GM12878 (cell line): ENCODE measurements around the gene IGSF23. TPM values are rescaled to one million over a fixed set of nuclear protein-coding genes. Genes with fewer than 3 reads are reported as not detected.

Experiments used
- ATAC-seq: fragments of 200-7000 bp; cut with Tn5 transposase; 3 replicates; pipeline ENCODE4 v1.9.1; 2020; ENCODE audit warnings: mild to moderate bottlenecking, moderate library complexity
- BruUV-seq: library from RNA; stranded (reverse); fragments of 400-500 nt; replicated peaks from 2 replicates; lab custom pipeline; 2021; lab: Mats Ljungman, UMichigan
- CTCF ChIA-PET: fragments of 300-600 bp; sonication (Branson Sonifier 250); formaldehyde crosslinking; extraction: SDS; loops from one replicate; lab custom pipeline; 2021; ENCODE audit warnings: inconsistent platforms; lab: Yijun Ruan, JAX
- POLR2A ChIA-PET: fragments of 350-600 bp; formaldehyde crosslinking; extraction: SDS; loops from one replicate; lab custom pipeline; 2021; ENCODE audit warnings: inconsistent platforms; lab: Charles Lee
- RAD21 ChIA-PET: fragments of 300-600 bp; sonication (Branson Sonifier 250); formaldehyde crosslinking; loops from one replicate; lab custom pipeline; 2023; ENCODE audit warnings: antibody characterized with exemption; ENCODE audit not compliant: unreplicated experiment; lab: Charles Lee
- SMC1A ChIA-PET: fragments of 300-600 bp; sonication (Branson Sonifier 250); formaldehyde crosslinking; loops from one replicate; lab custom pipeline; 2023; ENCODE audit not compliant: unreplicated experiment, uncharacterized antibody; lab: Charles Lee
- DNase-seq: peaks from one replicate; pipeline ENCODE4 v3.0.0-alpha.2; 2011; ENCODE audit warnings: low read depth, low spot score
- FAIRE-seq: peaks from 3 replicates; lab custom pipeline; 2011; peaks lifted over from hg19 to GRCh38; lab: Jason Lieb, UNC
- H2AFZ ChIP-seq: 2 replicates; pipeline ENCODE4 v1.6.0; 2011; ENCODE audit warnings: low read depth, low read length, control low read depth; ENCODE audit not compliant: control insufficient read depth
- H3K27ac ChIP-seq: 2 replicates; pipeline ENCODE4 v1.5.1; 2011; ENCODE audit warnings: control low read depth; ENCODE audit not compliant: control insufficient read depth, insufficient read depth
- H3K27me3 ChIP-seq, 2 experiments: replicated peaks in 1 of 2; 2 replicates each; pipeline versions ENCODE4 v1.6.0 to v1.6.1; 2011; ENCODE audit warnings: low read length in 1 of 2; ENCODE audit not compliant: control insufficient read depth in 2 of 2, insufficient read depth in 2 of 2
- H3K36me3 ChIP-seq, 2 experiments: 2 replicates each; pipeline ENCODE4 v1.5.1; 2011; ENCODE audit warnings: low read length in 1 of 2; ENCODE audit not compliant: control insufficient read depth in 2 of 2, insufficient read depth in 2 of 2
- H3K4me1 ChIP-seq: 2 replicates; pipeline ENCODE4 v1.6.1; 2011; ENCODE audit warnings: mild to moderate bottlenecking, low read length, moderate library complexity, mixed read lengths; ENCODE audit not compliant: control insufficient read depth, insufficient read depth
- H3K4me2 ChIP-seq: 2 replicates; pipeline ENCODE4 v1.6.0; 2011; ENCODE audit warnings: control low read depth; ENCODE audit not compliant: control insufficient read depth, insufficient read depth
- H3K4me3 ChIP-seq: fragments of 200-600 bp; sonication (generic); 2 replicates; pipeline ENCODE4 v1.5.1; 2016
- H3K79me2 ChIP-seq: 2 replicates; pipeline ENCODE4 v1.6.0; 2011; ENCODE audit warnings: low read length; ENCODE audit not compliant: control insufficient read depth, insufficient read depth
- H3K9ac ChIP-seq: 2 replicates; pipeline ENCODE4 v1.8.0; 2011; ENCODE audit warnings: low read length, control low read depth, mixed read lengths; ENCODE audit not compliant: control insufficient read depth, insufficient read depth
- H3K9me3 ChIP-seq: replicated peaks from 3 replicates; pipeline ENCODE4 v1.5.1; 2011; ENCODE audit warnings: mild to moderate bottlenecking, low read length; ENCODE audit not compliant: control insufficient read depth, insufficient read depth
- H4K20me1 ChIP-seq: 2 replicates; pipeline ENCODE4 v1.6.0; 2011; ENCODE audit not compliant: control insufficient read depth, insufficient read depth
- CEBPB ChIP-seq, 2 experiments: fragments of 150-350 bp in 1 of 2; IDR thresholded peaks; 2 replicates each; pipeline ENCODE4 v1.6.1; 2012 to 2014; ENCODE audit warnings: low read depth in 2 of 2, low read length in 2 of 2, borderline replicate concordance in 1 of 2, inconsistent platforms in 1 of 2
- CHD4 ChIP-seq: fragments of 200-600 bp; sonication (generic); IDR thresholded peaks from 2 replicates; pipeline ENCODE4 v1.6.1; 2016; ENCODE audit warnings: mild to moderate bottlenecking
- IKZF1 ChIP-seq: fragments of 450-650 bp; conservative IDR thresholded peaks from 2 replicates; pipeline ENCODE4 v1.6.1; 2017; ENCODE audit warnings: antibody characterized with exemption, mild to moderate bottlenecking
- IRF4 ChIP-seq: IDR thresholded peaks from 2 replicates; pipeline ENCODE4 v1.6.1; 2011; ENCODE audit warnings: low read depth, low read length
- NR2F1 ChIP-seq: fragments of 450-650 bp; conservative IDR thresholded peaks from 2 replicates; pipeline ENCODE4 v1.6.1; 2017; ENCODE audit warnings: mild to moderate bottlenecking
- POU2F2 ChIP-seq: IDR thresholded peaks from 3 replicates; pipeline ENCODE4 v1.6.1; 2011; ENCODE audit warnings: low read depth, mild to moderate bottlenecking, low read length, borderline replicate concordance
- STAT1 ChIP-seq: fragments of 450-650 bp; conservative IDR thresholded peaks from 2 replicates; pipeline ENCODE4 v1.6.1; 2014; ENCODE audit warnings: antibody characterized with exemption, mild to moderate bottlenecking
- ZNF384 ChIP-seq: IDR thresholded peaks from 2 replicates; pipeline ENCODE4 v1.6.1; 2012; ENCODE audit warnings: low read depth, mild to moderate bottlenecking, low read length, improper control_type of control experiment, borderline replicate concordance
- WGBS: methylation state at CpG from one replicate; pipeline ENCODE4 v1.1.6; 2016; ENCODE audit warnings: low lambda C conversion rate; ENCODE audit not compliant: insufficient replicate concordance, insufficient coverage; ENCODE audit errors: missing lambda C conversion rate; 5-methylcytosine and 5-hydroxymethylcytosine counted together
- in situ Hi-C: fragments of 300-500 bp; cut with MboI; formaldehyde crosslinking; loops from 9 replicates; pipeline ENCODE4 v1.14.3; 2018; ENCODE audit warnings: mixed read lengths
- intact Hi-C: fragments of 100-400 bp; cut with micrococcal nuclease; formaldehyde crosslinking; loops from one replicate; pipeline ENCODE4 v1.14.2; 2022; ENCODE audit not compliant: unreplicated experiment
- polyA plus RNA-seq, 11 experiments: library from polyadenylated mRNA; depleted of rRNA in 4 of 11; unstranded in 6 of 11; stranded (reverse) in 5 of 11; fragments of >200 nt; fragmentation: Nextera tagmentation in 4 of 11; fragmentation: Illumina TruSeq in 1 of 11; extraction: Ambion mirVana in 4 of 11; extraction: Trizol in 1 of 11; gene quantifications; 1 replicate in 1 of 11; 2 replicates in 10 of 11; pipeline versions ENCODE4 v1.2.1 to v1.2.3, GENCODE V29; 2011 to 2016; ENCODE audit warnings: inconsistent platforms in 2 of 11, missing spikeins in 2 of 11, low read depth in 1 of 11
- total RNA-seq, 4 experiments: library from RNA; depleted of rRNA in 3 of 4; stranded (reverse); fragments of >200 nt in 3 of 4; fragmentation: Illumina TruSeq in 1 of 4; extraction: Trizol in 1 of 4; gene quantifications; 2 replicates each; pipeline versions ENCODE4 v1.2.1 to v1.2.3, GENCODE V29; 2013 to 2021
- TF ChIP-seq, protein P1 (sequence below): IDR thresholded peaks from 2 replicates; pipeline ENCODE4 v1.6.1; 2012; ENCODE audit warnings: improper control_type of control experiment, low read depth, low read length; ENCODE audit not compliant: insufficient replicate concordance

IGSF23 gene
- total and polyA plus RNA-seq, 10 of the 15 experiments (the other 5 are each of a cell fraction or from before 2014, with no cell fraction given), result not detected

DNA sequence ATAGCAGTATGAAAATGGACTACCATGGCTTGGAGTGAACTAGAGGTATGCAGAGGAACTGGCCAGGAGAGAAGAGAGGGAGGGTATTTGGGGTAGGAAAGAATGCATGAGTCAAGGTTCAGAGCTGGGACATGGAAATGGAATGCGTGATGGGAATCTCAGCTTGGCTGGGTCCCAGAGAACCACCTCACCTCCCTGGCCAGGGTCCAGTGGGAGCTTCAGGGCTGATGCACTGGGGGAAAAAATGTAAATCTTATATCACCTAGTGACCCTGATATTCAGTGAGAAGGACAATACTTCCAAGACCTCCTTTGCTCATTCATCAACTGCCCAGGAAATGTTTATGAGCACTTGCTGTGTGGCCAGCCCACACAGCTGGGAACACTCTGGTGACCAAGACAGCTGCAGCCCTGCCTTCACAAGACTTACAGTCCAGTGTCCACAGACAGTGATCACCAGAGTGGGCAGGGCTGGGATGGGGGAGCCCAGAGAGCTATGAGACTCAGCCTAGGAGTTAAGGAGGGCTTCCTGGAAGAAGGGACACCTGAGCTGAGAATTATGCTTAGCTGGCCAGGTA is 12.8 kb downstream of the IGSF23 start:
- ChIA-PET POLR2A (no interaction called here), SMC1A (no interaction called here), CTCF (no interaction called here), RAD21 (no interaction called here)
- Histone ChIP-seq H3K4me3 (no peak overlapping the region), H3K4me2 (no peak overlapping the region), H2AFZ (no peak overlapping the region), H3K36me3 (no peaks in the 10 kb centered on the region), H3K9me3 (no peaks in the 10 kb centered on the region; the same call in 2 of the 3 replicates), H3K27ac (no peak overlapping the region), H3K9ac (no peak overlapping the region), H4K20me1 (no peaks in the 10 kb centered on the region), H3K27me3 (no peaks in the 10 kb centered on the region), H3K4me1 (no peaks in the 10 kb centered on the region), H3K79me2 (no peaks in the 10 kb centered on the region)
- FAIRE-seq (no peak), ATAC-seq (no peak), DNase-seq (no peak)
- 5% methylated on average over 1 of the region's 1 CpG for WGBS
- no TSS peak for BruUV-seq
- intact Hi-C loops, result no loop called here
- TF ChIP-seq STAT1 (no peak), IKZF1 (no peak), NR2F1 (no peak), CEBPB (IDR thresholded peaks at IDR 0.05; ENCODE audit: borderline replicate concordance in 1 of 2, low read depth in 2 of 2, low read length in 2 of 2) (no peak), CHD4 (no peak), ZNF384 (no peak), POU2F2 (no peak), IRF4 (no peak)
- TF ChIP-seq, protein P1, sequence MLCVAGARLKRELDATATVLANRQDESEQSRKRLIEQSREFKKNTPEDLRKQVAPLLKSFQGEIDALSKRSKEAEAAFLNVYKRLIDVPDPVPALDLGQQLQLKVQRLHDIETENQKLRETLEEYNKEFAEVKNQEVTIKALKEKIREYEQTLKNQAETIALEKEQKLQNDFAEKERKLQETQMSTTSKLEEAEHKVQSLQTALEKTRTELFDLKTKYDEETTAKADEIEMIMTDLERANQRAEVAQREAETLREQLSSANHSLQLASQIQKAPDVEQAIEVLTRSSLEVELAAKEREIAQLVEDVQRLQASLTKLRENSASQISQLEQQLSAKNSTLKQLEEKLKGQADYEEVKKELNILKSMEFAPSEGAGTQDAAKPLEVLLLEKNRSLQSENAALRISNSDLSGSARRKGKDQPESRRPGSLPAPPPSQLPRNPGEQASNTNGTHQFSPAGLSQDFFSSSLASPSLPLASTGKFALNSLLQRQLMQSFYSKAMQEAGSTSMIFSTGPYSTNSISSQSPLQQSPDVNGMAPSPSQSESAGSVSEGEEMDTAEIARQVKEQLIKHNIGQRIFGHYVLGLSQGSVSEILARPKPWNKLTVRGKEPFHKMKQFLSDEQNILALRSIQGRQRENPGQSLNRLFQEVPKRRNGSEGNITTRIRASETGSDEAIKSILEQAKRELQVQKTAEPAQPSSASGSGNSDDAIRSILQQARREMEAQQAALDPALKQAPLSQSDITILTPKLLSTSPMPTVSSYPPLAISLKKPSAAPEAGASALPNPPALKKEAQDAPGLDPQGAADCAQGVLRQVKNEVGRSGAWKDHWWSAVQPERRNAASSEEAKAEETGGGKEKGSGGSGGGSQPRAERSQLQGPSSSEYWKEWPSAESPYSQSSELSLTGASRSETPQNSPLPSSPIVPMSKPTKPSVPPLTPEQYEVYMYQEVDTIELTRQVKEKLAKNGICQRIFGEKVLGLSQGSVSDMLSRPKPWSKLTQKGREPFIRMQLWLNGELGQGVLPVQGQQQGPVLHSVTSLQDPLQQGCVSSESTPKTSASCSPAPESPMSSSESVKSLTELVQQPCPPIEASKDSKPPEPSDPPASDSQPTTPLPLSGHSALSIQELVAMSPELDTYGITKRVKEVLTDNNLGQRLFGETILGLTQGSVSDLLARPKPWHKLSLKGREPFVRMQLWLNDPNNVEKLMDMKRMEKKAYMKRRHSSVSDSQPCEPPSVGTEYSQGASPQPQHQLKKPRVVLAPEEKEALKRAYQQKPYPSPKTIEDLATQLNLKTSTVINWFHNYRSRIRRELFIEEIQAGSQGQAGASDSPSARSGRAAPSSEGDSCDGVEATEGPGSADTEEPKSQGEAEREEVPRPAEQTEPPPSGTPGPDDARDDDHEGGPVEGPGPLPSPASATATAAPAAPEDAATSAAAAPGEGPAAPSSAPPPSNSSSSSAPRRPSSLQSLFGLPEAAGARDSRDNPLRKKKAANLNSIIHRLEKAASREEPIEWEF, result no peak
- in situ Hi-C loops, result no loop called here
